K562 (cell line): ENCODE measurements around the gene FGR. TPM values are rescaled to one million over a fixed set of nuclear protein-coding genes. Genes with fewer than 3 reads are reported as not detected.
A peak's percentile ranks its signal among the peaks of the same experiment; 100 is the strongest.

Experiments
- ADNP ChIP-seq: fragments of 200-800 bp; sonication (Bioruptor generic); IDR thresholded peaks from 2 replicates; pipeline ENCODE4 v1.6.1; 2016; ENCODE audit warnings: missing genetic modification characterization, missing compliant biosample characterization
- CHCHD3 ChIP-seq: fragments of 250-450 bp; sonication (Bioruptor Pico); IDR thresholded peaks from 2 replicates; pipeline ENCODE4 v2.1.2; 2022; ENCODE audit warnings: mild to moderate bottlenecking
- HDAC2 ChIP-seq: fragments of 450-650 bp; IDR thresholded peaks from 2 replicates; pipeline ENCODE4 v1.6.1; 2016; ENCODE audit warnings: mild to moderate bottlenecking
- KDM1A ChIP-seq, 2 experiments: fragments of 450-650 bp; IDR thresholded peaks; 2 replicates each; pipeline ENCODE4 v1.6.1; 2016; ENCODE audit warnings: mild to moderate bottlenecking in 2 of 2
- SPI1 ChIP-seq: IDR thresholded peaks from 2 replicates; pipeline ENCODE4 v1.6.1; 2011; ENCODE audit warnings: low read depth, low read length, control low read depth, borderline replicate concordance
- ZNF3 ChIP-seq: fragments of 250-450 bp; sonication (Bioruptor Pico); IDR thresholded peaks from 2 replicates; pipeline ENCODE4 v1.5.0; 2021; ENCODE audit warnings: mild to moderate bottlenecking, moderate library complexity
- ZNF347 ChIP-seq: fragments of 450-650 bp; formaldehyde crosslinking; IDR thresholded peaks from 2 replicates; pipeline ENCODE4 v1.4.0; 2020; ENCODE audit warnings: low read depth, mild to moderate bottlenecking, moderate library complexity
- polyA plus RNA-seq, 8 experiments: library from polyadenylated mRNA; depleted of rRNA in 4 of 8; stranded (reverse) in 5 of 8; unstranded in 3 of 8; fragments of >200 nt; fragmentation: Nextera tagmentation in 2 of 8; fragmentation: Illumina TruSeq in 1 of 8; extraction: Ambion mirVana in 2 of 8; extraction: Trizol in 1 of 8; gene quantifications; 2 replicates each; pipeline versions ENCODE4 v1.2.1 to v1.2.3, GENCODE V29; 2011 to 2014; ENCODE audit warnings: inconsistent platforms in 1 of 8, missing spikeins in 1 of 8
- total RNA-seq, 7 experiments: library from RNA; depleted of rRNA in 6 of 7; stranded (reverse); fragments of >200 nt in 6 of 7; fragmentation: Illumina TruSeq in 2 of 7; extraction: Trizol in 2 of 7; gene quantifications; 2 replicates each; pipeline versions ENCODE4 v1.2.1 to v1.2.3, GENCODE V29; 2011 to 2021; ENCODE audit warnings: low replicate concordance in 1 of 7
- TF ChIP-seq, protein P1 (sequence below): sonication (generic); formaldehyde crosslinking; IDR thresholded peaks from 2 replicates; pipeline ENCODE4 v1.8.0; 2022; ENCODE audit warnings: mild to moderate bottlenecking, missing genetic modification reagents, borderline replicate concordance
- TF ChIP-seq, protein P2 (sequence below): sonication (generic); formaldehyde crosslinking; IDR thresholded peaks from 2 replicates; pipeline ENCODE4 v1.8.1; 2023; ENCODE audit warnings: mild to moderate bottlenecking, missing genetic modification reagents, moderate library complexity
- TF ChIP-seq, protein P3 (sequence below), 2 experiments: fragments of 250-450 bp in 1 of 2; fragments of 450-650 bp in 1 of 2; sonication (Bioruptor Pico) in 1 of 2; IDR thresholded peaks; 2 replicates each; pipeline versions ENCODE4 v1.6.1 to v1.8.0; 2016 to 2021; ENCODE audit warnings: mild to moderate bottlenecking in 2 of 2, moderate library complexity in 2 of 2, missing compliant biosample characterization in 1 of 2, missing genetic modification characterization in 1 of 2

The FGR gene
- total and polyA plus RNA-seq, 9 of the 15 experiments (the other 6 are each of a cell fraction or from before 2014, with no cell fraction given) = 0.04 to 0.11 TPM; not detected in 7

DNA sequence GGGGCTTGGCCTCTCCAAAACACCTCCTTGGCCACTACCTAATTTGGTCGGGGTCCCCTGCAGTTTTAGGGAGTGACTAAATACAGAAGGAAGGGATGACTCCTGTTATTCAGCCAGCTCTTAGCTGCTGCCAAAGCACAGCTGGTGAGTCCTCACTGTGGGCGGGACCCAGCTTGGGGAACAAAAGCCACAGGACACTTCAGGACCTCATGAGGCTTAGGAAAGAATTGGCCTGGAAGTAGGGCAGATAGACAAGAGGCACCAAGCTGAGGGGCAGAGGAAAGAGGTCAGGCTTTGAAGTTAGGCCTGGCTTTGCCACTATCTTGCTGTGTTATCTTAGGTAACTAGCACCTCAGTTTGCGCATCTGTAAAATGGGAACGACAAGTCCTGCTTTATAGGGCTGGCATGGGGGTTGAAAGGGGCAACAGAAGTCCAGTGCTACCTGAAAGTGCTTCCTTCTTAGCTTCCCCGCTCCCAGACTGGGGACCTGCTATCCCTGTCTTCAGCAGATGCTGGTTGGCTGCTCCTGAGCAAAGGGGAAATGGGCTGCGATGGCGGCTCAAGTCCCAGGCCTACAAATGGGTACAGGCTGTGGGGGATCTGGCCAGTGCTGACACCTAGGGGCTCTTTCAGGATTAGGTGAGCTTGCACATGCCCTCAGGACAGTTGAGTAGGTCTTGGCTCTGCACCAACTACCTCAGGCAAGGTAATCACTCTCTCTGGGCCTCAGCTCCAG, 21.3 kb upstream of the FGR start (continued):
- TF ChIP-seq, protein P1, sequence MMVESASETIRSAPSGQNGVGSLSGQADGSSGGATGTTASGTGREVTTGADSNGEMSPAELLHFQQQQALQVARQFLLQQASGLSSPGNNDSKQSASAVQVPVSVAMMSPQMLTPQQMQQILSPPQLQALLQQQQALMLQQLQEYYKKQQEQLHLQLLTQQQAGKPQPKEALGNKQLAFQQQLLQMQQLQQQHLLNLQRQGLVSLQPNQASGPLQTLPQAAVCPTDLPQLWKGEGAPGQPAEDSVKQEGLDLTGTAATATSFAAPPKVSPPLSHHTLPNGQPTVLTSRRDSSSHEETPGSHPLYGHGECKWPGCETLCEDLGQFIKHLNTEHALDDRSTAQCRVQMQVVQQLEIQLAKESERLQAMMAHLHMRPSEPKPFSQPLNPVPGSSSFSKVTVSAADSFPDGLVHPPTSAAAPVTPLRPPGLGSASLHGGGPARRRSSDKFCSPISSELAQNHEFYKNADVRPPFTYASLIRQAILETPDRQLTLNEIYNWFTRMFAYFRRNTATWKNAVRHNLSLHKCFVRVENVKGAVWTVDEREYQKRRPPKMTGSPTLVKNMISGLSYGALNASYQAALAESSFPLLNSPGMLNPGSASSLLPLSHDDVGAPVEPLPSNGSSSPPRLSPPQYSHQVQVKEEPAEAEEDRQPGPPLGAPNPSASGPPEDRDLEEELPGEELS (CRISPR knock-in tag) = peak; percentile 44; the same call in 1 of the 2 replicates
- TF ChIP-seq SPI1 (0 out of 2 replicates have a peak, but pooled peaks have one; percentile 13), KDM1A (IDR thresholded peaks at IDR 0.05) (peak; percentile 94 to 98), CHCHD3 (no peak), ZNF347 (CRISPR knock-in tag) (no peak), HDAC2 (peak; percentile 96), ZNF3 (CRISPR knock-in tag) (no peak), ADNP (tag) (peak; percentile 98)
- TF ChIP-seq, protein P2, sequence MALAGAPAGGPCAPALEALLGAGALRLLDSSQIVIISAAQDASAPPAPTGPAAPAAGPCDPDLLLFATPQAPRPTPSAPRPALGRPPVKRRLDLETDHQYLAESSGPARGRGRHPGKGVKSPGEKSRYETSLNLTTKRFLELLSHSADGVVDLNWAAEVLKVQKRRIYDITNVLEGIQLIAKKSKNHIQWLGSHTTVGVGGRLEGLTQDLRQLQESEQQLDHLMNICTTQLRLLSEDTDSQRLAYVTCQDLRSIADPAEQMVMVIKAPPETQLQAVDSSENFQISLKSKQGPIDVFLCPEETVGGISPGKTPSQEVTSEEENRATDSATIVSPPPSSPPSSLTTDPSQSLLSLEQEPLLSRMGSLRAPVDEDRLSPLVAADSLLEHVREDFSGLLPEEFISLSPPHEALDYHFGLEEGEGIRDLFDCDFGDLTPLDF = peak; percentile 63; the same call in 1 of the 2 replicates
- TF ChIP-seq, protein P3, sequence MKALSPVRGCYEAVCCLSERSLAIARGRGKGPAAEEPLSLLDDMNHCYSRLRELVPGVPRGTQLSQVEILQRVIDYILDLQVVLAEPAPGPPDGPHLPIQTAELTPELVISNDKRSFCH (CRISPR knock-in tag; IDR thresholded peaks at IDR 0.05) = no peak
- TF ChIP-seq, protein P3 (tag; IDR thresholded peaks at IDR 0.05) = no peak
- TF ChIP-seq, all 486 proteins: peak for 34
